22Rv1 (cell line): ENCODE results near the gene RGL1.

Source experiments
- ZFX ChIP-seq: fragments of 450-650 bp; IDR thresholded peaks from 2 replicates; pipeline ENCODE4 v1.6.1; 2017; ENCODE audit warnings: antibody characterized with exemption, borderline replicate concordance
- TF ChIP-seq, protein P1 (sequence below): fragments of 450-650 bp; IDR thresholded peaks from 2 replicates; pipeline ENCODE4 v1.5.1; 2017; ENCODE audit warnings: mild to moderate bottlenecking

DNA sequence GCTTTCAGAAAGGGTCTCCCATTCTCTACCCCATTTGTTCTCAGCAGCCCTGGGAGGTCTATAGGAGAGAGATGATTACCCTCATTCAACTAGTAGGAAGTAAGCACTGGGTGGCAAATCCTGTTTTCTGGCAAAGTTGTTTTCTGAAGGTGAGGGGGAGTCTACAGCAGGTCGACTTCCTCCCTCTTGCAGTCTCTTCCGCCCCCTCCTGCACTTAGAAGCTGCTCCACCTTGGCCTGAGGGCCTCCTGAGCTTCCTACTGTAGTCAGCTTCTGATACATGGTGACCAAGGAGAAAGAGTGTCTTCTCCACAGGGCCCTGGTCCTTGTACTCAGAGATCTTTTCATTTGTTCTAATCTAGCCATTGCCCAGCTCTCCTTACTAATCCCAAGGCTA, 93.1 kb downstream of the RGL1 start:
- TF ChIP-seq, protein P1, sequence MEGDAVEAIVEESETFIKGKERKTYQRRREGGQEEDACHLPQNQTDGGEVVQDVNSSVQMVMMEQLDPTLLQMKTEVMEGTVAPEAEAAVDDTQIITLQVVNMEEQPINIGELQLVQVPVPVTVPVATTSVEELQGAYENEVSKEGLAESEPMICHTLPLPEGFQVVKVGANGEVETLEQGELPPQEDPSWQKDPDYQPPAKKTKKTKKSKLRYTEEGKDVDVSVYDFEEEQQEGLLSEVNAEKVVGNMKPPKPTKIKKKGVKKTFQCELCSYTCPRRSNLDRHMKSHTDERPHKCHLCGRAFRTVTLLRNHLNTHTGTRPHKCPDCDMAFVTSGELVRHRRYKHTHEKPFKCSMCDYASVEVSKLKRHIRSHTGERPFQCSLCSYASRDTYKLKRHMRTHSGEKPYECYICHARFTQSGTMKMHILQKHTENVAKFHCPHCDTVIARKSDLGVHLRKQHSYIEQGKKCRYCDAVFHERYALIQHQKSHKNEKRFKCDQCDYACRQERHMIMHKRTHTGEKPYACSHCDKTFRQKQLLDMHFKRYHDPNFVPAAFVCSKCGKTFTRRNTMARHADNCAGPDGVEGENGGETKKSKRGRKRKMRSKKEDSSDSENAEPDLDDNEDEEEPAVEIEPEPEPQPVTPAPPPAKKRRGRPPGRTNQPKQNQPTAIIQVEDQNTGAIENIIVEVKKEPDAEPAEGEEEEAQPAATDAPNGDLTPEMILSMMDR, result no peak
- no peak for TF ChIP-seq ZFX
